HG03571 (cell line): ENCODE data around the gene GRHPR.
"Not testable (repeated sequence)": the region's sequence is repeated elsewhere in the genome, so short reads cannot be mapped to it uniquely, and the experiment has no call there.

ENCODE experiments used
- ATAC-seq: cut with Tn5 transposase; IDR thresholded peaks from one replicate; pipeline ENCODE4 v1.9.1; 2021; ENCODE audit not compliant: unreplicated experiment

GRHPR gene

GRCh38 chr9:37420271-37421215 lies 2.0 kb upstream of the GRHPR start:
- ATAC-seq, result no peak

- no peak for ATAC-seq
Observed at GRCh38 chr9:37421914-37422288, 595 bp upstream of the GRHPR start.

- no peak for ATAC-seq
Observed at GRCh38 chr9:37423508-37423907, 1.0 kb downstream of the GRHPR start.

GRCh38 chr9:37424204-37424685 lies 1.7 kb downstream of the GRHPR start:
- no peak for ATAC-seq

- ATAC-seq, result no peak
Observed at GRCh38 chr9:37424686-37425297, 2.3 kb downstream of the GRHPR start.

- ATAC-seq, result no peak
Observed at GRCh38 chr9:37425298-37425752, 2.8 kb downstream of the GRHPR start.

GRCh38 chr9:37426431-37426830 lies 3.9 kb downstream of the GRHPR start:
- not testable (repeated sequence) for ATAC-seq

- ATAC-seq, result no peak
Observed at GRCh38 chr9:37426846-37427245, 4.3 kb downstream of the GRHPR start.

- ATAC-seq, result no peak
Observed at GRCh38 chr9:37428345-37428744, 5.8 kb downstream of the GRHPR start.

GRCh38 chr9:37429441-37430285 lies 7.2 kb downstream of the GRHPR start:
- no peak for ATAC-seq

- ATAC-seq, result no peak
Observed at GRCh38 chr9:37430841-37431597, 8.5 kb downstream of the GRHPR start.

GRCh38 chr9:37432020-37432419 lies 9.5 kb downstream of the GRHPR start:
- no peak for ATAC-seq

GRCh38 chr9:37433867-37434371 lies 11.4 kb downstream of the GRHPR start:
- no peak for ATAC-seq

GRCh38 chr9:37436540-37436939 lies 14.0 kb downstream of the GRHPR start:
- no peak for ATAC-seq

GRCh38 chr9:37437010-37437409 lies 14.5 kb downstream of the GRHPR start:
- ATAC-seq, result no peak

GRCh38 chr9:37437621-37438020 lies 15.1 kb downstream of the GRHPR start:
- ATAC-seq, result no peak

GRCh38 chr9:37438359-37438758 lies 15.9 kb downstream of the GRHPR start:
- no peak for ATAC-seq

GRCh38 chr9:37441776-37442370 lies 19.4 kb downstream of the GRHPR start:
- no peak for ATAC-seq

- ATAC-seq, result no peak
Observed at GRCh38 chr9:37442556-37442955, 20.1 kb downstream of the GRHPR start.

- no peak for ATAC-seq
Observed at GRCh38 chr9:37443566-37443965, 21.1 kb downstream of the GRHPR start.
